ENCODE results near the gene DMBX1.

The DMBX1 gene

GRCh38 chr1:46459315-46459714 lies 30.3 kb upstream of the DMBX1 start:
- DNase-seq (ENCODE audit: low read depth): no peak

- no peak for DNase-seq (ENCODE audit: low read depth)
Measured at GRCh38 chr1:46461017-46461808, 28.4 kb upstream of the DMBX1 start.

GRCh38 chr1:46461809-46462448 lies 27.7 kb upstream of the DMBX1 start:
- DNase-seq (ENCODE audit: low read depth): no peak

- no peak for DNase-seq (ENCODE audit: low read depth)
Measured at GRCh38 chr1:46464013-46464548, 25.6 kb upstream of the DMBX1 start.

- no peak for DNase-seq (ENCODE audit: low read depth)
Measured at GRCh38 chr1:46464915-46465314, 24.7 kb upstream of the DMBX1 start.

GRCh38 chr1:46465981-46466476 lies 23.6 kb upstream of the DMBX1 start:
- DNase-seq (ENCODE audit: low read depth): no peak

- no peak for DNase-seq (ENCODE audit: low read depth)
Measured at GRCh38 chr1:46466477-46467182, 23.0 kb upstream of the DMBX1 start.

- DNase-seq (ENCODE audit: low read depth): no peak
Measured at GRCh38 chr1:46467183-46467504, 22.5 kb upstream of the DMBX1 start.

GRCh38 chr1:46469881-46470280 lies 19.8 kb upstream of the DMBX1 start:
- DNase-seq (ENCODE audit: low read depth): no peak

- DNase-seq (ENCODE audit: low read depth): no peak
Measured at GRCh38 chr1:46471848-46472492, 17.7 kb upstream of the DMBX1 start.

GRCh38 chr1:46472498-46473181 lies 17.0 kb upstream of the DMBX1 start:
- DNase-seq (ENCODE audit: low read depth): no peak

- DNase-seq (ENCODE audit: low read depth): no peak
Measured at GRCh38 chr1:46473991-46474390, 15.6 kb upstream of the DMBX1 start.

- no peak for DNase-seq (ENCODE audit: low read depth)
Measured at GRCh38 chr1:46474570-46474969, 15.1 kb upstream of the DMBX1 start.

GRCh38 chr1:46476673-46477072 lies 13.0 kb upstream of the DMBX1 start:
- no peak for DNase-seq (ENCODE audit: low read depth)

GRCh38 chr1:46477153-46477929 lies 12.3 kb upstream of the DMBX1 start:
- DNase-seq (ENCODE audit: low read depth): peak; percentile 53

- no peak for DNase-seq (ENCODE audit: low read depth)
Measured at GRCh38 chr1:46478721-46479485, 10.7 kb upstream of the DMBX1 start.

GRCh38 chr1:46479744-46480350 lies 9.8 kb upstream of the DMBX1 start:
- DNase-seq (ENCODE audit: low read depth): no peak

- DNase-seq (ENCODE audit: low read depth): no peak
Measured at GRCh38 chr1:46480959-46481646, 8.5 kb upstream of the DMBX1 start.

- no peak for DNase-seq (ENCODE audit: low read depth)
Measured at GRCh38 chr1:46481961-46482360, 7.7 kb upstream of the DMBX1 start.

Measured in stimulated activated CD8-positive, alpha-beta memory T cell treated with anti-CD3 and anti-CD28 coated beads, Interleukin-15, amount 100 ng/mL, for 1 hour (primary cell).